ENCODE measurements around the gene TOLLIP. TPM values are rescaled to one million over a fixed set of nuclear protein-coding genes. Genes with fewer than 3 reads are reported as not detected.

TOLLIP gene
- total RNA-seq, 4 donors from 2014 or later: 50.9 to 89.0 (median 54.9) TPM

DNA sequence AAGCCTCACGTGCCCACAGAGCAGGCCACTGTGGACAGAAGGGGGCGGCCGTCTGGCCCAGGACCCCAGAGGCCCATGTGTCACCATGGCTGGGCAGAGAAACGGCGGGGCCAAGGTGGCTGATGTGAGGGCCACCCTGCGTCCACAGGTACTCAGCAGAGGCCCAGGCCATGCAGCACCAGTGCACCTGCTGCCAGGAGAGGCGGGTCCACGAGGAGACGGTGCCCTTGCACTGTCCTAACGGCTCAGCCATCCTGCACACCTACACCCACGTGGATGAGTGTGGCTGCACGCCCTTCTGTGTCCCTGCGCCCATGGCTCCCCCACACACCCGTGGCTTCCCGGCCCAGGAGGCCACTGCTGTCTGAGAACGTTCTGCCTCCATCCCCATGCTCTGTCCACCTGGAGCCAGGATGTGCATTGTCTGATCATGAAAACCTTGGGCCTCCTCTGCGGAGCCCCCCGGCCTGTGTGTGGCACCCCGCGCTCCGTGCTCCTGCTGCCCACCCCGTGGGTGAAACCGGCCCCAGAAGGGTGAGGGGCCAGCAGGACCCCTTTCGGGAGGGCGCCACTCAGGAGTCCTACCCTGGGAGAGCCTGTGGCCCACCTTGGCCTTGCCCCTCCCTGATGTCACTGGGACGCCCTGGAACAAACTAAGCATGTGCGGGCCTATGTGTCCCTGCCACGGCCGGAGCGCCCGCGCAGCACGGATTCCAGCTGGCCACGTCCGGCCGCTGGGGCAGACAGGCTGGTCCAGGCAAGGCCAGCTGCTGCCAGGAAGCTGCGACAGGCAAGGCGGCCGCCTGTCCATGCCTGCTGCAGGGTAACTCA, 48.0 kb downstream of the TOLLIP start:
- DNase-seq (ENCODE audit: low spot score in 2 of 2): no peak
- peak overlapping the region in 2 of 4 donors; percentile 87 to 93 for H3K27ac ChIP-seq
- TF ChIP-seq, protein P1, sequence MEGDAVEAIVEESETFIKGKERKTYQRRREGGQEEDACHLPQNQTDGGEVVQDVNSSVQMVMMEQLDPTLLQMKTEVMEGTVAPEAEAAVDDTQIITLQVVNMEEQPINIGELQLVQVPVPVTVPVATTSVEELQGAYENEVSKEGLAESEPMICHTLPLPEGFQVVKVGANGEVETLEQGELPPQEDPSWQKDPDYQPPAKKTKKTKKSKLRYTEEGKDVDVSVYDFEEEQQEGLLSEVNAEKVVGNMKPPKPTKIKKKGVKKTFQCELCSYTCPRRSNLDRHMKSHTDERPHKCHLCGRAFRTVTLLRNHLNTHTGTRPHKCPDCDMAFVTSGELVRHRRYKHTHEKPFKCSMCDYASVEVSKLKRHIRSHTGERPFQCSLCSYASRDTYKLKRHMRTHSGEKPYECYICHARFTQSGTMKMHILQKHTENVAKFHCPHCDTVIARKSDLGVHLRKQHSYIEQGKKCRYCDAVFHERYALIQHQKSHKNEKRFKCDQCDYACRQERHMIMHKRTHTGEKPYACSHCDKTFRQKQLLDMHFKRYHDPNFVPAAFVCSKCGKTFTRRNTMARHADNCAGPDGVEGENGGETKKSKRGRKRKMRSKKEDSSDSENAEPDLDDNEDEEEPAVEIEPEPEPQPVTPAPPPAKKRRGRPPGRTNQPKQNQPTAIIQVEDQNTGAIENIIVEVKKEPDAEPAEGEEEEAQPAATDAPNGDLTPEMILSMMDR (IDR thresholded peaks at IDR 0.05): no peak
- no peak for TF ChIP-seq EP300 (IDR thresholded peaks at IDR 0.05)
- TF ChIP-seq POLR2A (IDR thresholded peaks at IDR 0.05): no peak
- peaks cover 4 to 21% (median 14%) of the 10 kb centered on the region in 4 donors for H3K4me1 ChIP-seq
- H3K9me3 ChIP-seq: no peaks in the 10 kb centered on the region
- WGBS, 2 donors: 89 to 93% methylated on average over 24 to 31 of the region's 39 CpGs
- H3K27me3 ChIP-seq: no peaks in the 10 kb centered on the region
- H3K36me3 ChIP-seq: no peaks in the 10 kb centered on the region
- peak overlapping the region in 2 of 4 donors; percentile 47 to 60 for H3K4me3 ChIP-seq

DNA sequence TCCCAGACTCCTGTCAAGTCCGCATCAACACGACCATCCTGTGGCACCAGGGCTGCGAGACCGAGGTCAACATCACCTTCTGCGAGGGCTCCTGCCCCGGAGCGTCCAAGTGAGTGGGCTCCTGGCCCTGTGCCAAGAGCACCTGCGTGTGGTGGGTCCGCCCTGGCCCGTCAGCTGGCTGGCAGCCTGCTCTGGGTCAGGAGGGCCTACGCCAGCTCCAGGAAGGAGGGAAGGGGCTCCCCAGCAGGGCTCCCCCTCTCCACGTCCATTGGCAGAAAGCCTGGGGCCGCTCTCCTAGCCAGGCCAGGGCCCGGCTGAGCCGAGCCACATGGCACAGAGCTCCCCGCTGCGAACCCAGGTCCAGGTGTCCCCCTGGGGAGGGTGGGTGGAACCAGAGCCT, 48.8 kb downstream of the TOLLIP start:
- Histone ChIP-seq H3K9me3 (no peaks in the 10 kb centered on the region), H3K4me1 (peaks cover 4 to 21% (median 14%) of the 10 kb centered on the region in 4 donors), H3K4me3 (no peak overlapping the region), H3K36me3 (no peaks in the 10 kb centered on the region), H3K27me3 (no peaks in the 10 kb centered on the region), H3K27ac (no peak overlapping the region)
- DNase-seq (ENCODE audit: low spot score in 2 of 2): no peak
- no peak for TF ChIP-seq EP300 (IDR thresholded peaks at IDR 0.05)
- no peak for TF ChIP-seq POLR2A (IDR thresholded peaks at IDR 0.05)
- TF ChIP-seq, protein P1 (IDR thresholded peaks at IDR 0.05): no peak
- WGBS, 2 donors: 89 to 93% methylated on average over 9 to 17 of the region's 17 CpGs

DNA sequence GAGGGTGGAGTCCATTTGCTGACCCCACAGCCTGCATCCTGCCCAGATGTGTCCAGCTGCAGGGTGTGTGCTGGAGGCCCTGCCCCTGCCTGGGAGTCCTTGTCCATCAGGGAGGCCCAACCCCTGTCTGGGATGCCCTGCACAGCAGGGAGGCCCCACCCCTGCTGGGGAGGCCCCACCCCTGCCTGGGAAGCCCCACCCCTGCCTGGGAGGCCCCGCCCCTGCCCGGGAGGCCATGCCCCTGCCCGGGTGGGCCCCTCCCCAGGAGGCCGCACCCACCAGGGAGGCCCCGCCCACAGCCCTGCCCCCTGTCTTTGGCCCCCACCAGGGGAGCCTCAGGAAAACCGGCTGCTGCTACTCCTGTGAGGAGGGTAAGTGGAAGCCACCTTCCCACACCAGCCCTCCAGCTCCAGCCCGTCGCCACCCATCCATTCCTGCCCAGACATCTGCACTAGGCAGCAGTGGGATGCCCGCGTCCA, 49.4 kb downstream of the TOLLIP start:
- H3K4me3 ChIP-seq: no peak overlapping the region
- TF ChIP-seq, protein P1 (IDR thresholded peaks at IDR 0.05): no peak
- TF ChIP-seq POLR2A (IDR thresholded peaks at IDR 0.05) (no peak), EP300 (IDR thresholded peaks at IDR 0.05) (no peak)
- H3K36me3 ChIP-seq: no peaks in the 10 kb centered on the region
- no peaks in the 10 kb centered on the region for H3K27me3 ChIP-seq
- H3K4me1 ChIP-seq: peaks cover 4 to 21% (median 14%) of the 10 kb centered on the region in 4 donors
- WGBS, 2 donors: 65 to 100% methylated on average over 4 to 7 of the region's 10 CpGs
- no peak for DNase-seq (ENCODE audit: low spot score in 2 of 2)
- no peak overlapping the region for H3K27ac ChIP-seq
- no peaks in the 10 kb centered on the region for H3K9me3 ChIP-seq

DNA sequence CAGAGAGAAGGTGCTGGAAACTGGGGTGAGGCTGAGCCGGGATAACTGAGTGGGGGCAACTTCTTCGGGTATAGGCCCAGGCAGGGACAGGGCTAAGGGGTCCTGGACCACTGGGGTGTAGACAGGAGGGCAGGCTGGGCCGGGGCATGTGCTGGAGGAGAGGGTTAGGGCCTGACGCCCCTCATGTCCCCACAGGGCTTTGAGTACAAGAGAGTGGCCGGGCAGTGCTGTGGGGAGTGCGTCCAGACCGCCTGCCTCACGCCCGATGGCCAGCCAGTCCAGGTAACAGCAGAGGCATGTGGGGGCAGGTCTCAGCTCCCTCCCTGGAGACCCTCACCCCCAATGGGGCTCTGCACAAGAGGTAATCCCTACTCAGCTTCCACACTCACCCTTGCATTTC, 49.9 kb downstream of the TOLLIP start:
- no peak for DNase-seq (ENCODE audit: low spot score in 2 of 2)
- Histone ChIP-seq H3K4me1 (peaks cover 4 to 21% (median 14%) of the 10 kb centered on the region in 4 donors), H3K27ac (no peak overlapping the region), H3K4me3 (no peak overlapping the region), H3K9me3 (no peaks in the 10 kb centered on the region), H3K27me3 (no peaks in the 10 kb centered on the region), H3K36me3 (no peaks in the 10 kb centered on the region)
- TF ChIP-seq, protein P1 (IDR thresholded peaks at IDR 0.05): no peak
- TF ChIP-seq POLR2A (IDR thresholded peaks at IDR 0.05) (no peak), EP300 (IDR thresholded peaks at IDR 0.05) (no peak)
- WGBS, 2 donors: 81 to 82% methylated on average over 9 of the region's 9 CpGs

DNA sequence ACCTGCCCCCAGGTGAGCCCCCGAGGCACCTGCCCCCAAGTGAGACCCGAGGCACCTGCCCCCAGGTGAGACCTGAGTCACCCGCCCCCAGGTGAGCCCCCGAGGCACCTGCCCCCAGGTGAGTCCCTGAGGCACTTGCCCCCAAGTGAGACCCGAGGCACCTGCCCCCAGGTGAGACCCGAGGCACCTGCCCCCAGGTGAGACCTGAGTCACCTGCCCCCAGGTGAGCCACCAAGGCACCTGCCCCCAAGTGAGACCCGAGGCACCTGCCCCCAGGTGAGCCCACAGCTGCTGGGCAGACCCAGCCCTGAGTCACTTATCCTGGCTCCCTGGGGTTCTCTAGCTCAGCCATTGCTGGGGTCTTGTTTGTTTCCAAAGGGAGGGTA, 50.4 kb downstream of the TOLLIP start:
- H3K4me3 ChIP-seq: no peak overlapping the region
- no peak for TF ChIP-seq POLR2A (IDR thresholded peaks at IDR 0.05)
- no peak for TF ChIP-seq EP300 (IDR thresholded peaks at IDR 0.05)
- TF ChIP-seq, protein P1 (IDR thresholded peaks at IDR 0.05): no peak
- no peaks in the 10 kb centered on the region for H3K27me3 ChIP-seq
- no peak for DNase-seq (ENCODE audit: low spot score in 2 of 2)
- no peaks in the 10 kb centered on the region for H3K36me3 ChIP-seq
- no peaks in the 10 kb centered on the region for H3K9me3 ChIP-seq
- no peak overlapping the region for H3K27ac ChIP-seq
- WGBS, 2 donors: 76 to 88% methylated on average over 1 to 5 of the region's 7 CpGs
- H3K4me1 ChIP-seq: peaks cover 4 to 21% (median 14%) of the 10 kb centered on the region in 4 donors

All from tibial nerve (tissue), 4 donors.